SK-N-MC (cell line): Measurements from ENCODE around the gene BAG1.

ENCODE experiments used
- EZH2 ChIP-seq: fragments of 200-600 bp; sonication (generic); IDR thresholded peaks from one replicate; pipeline ENCODE4 v1.6.1; 2017; ENCODE audit warnings: antibody characterized with exemption
- FOXP2 ChIP-seq: optimal IDR thresholded peaks from 2 replicates; pipeline ENCODE3; 2011; ENCODE audit warnings: mild to moderate bottlenecking, moderate library complexity; ENCODE audit not compliant: insufficient read depth; ENCODE audit errors: extremely low read length, control extremely low read depth
- POLR2AphosphoS5 ChIP-seq: IDR thresholded peaks from 2 replicates; pipeline ENCODE4 v1.6.1; 2012; ENCODE audit warnings: mild to moderate bottlenecking, low read depth, low read length, borderline replicate concordance

- TF ChIP-seq EZH2 = no peak
- no peak for TF ChIP-seq POLR2AphosphoS5
- no peak for TF ChIP-seq FOXP2
These were observed 14.0 kb downstream of the BAG1 start for GRCh38 chr9:33250458-33250995.
